GM23338 (cell line): ENCODE data around the gene NCR1.
"Not testable (repeated sequence)": the region's sequence is repeated elsewhere in the genome, so short reads cannot be mapped to it uniquely, and the experiment has no call there.

Experiments
- CREB1 ChIP-seq: fragments of 250-450 bp; sonication (Bioruptor Pico); IDR thresholded peaks from 2 replicates; pipeline ENCODE4 v1.5.0; 2020; ENCODE audit warnings: low read depth, mild to moderate bottlenecking, moderate library complexity
- CTCF ChIP-seq, 2 experiments: fragments of 200-600 bp in 1 of 2; sonication (generic) in 1 of 2; conservative IDR thresholded peaks; 2 replicates each; pipeline versions ENCODE4 v1.5.1 to v1.6.1; 2016 to 2017; ENCODE audit warnings: antibody characterized with exemption in 2 of 2, low read depth in 2 of 2, mild to moderate bottlenecking in 2 of 2, moderate library complexity in 1 of 2
- ETS1 ChIP-seq: IDR thresholded peaks from 2 replicates; pipeline ENCODE4 v1.6.1; 2016; ENCODE audit warnings: antibody characterized with exemption
- EZH2 ChIP-seq: fragments of 200-600 bp; sonication (generic); IDR thresholded peaks from one replicate; pipeline ENCODE4 v1.8.0; 2017; ENCODE audit warnings: antibody characterized with exemption, mild to moderate bottlenecking, low read depth; ENCODE audit not compliant: unreplicated experiment
- EZH2phosphoT487 ChIP-seq: fragments of 200-600 bp; sonication (generic); IDR thresholded peaks from one replicate; pipeline ENCODE4 v1.8.1; 2018; ENCODE audit warnings: antibody characterized with exemption; ENCODE audit not compliant: unreplicated experiment
- JUNB ChIP-seq: IDR thresholded peaks from one replicate; pipeline ENCODE4 v1.6.1; 2016; ENCODE audit warnings: antibody characterized with exemption; ENCODE audit not compliant: unreplicated experiment
- NANOG ChIP-seq: IDR thresholded peaks from 2 replicates; pipeline ENCODE4 v1.6.1; 2016; ENCODE audit warnings: antibody characterized with exemption, borderline replicate concordance
- POLR2AphosphoS5 ChIP-seq: IDR thresholded peaks from 2 replicates; pipeline ENCODE4 v1.6.1; 2016; ENCODE audit warnings: antibody characterized with exemption, low read depth
- REST ChIP-seq: IDR thresholded peaks from one replicate; pipeline ENCODE4 v1.6.1; 2018; ENCODE audit warnings: antibody characterized with exemption; ENCODE audit not compliant: unreplicated experiment
- STAT1 ChIP-seq: IDR thresholded peaks from one replicate; pipeline ENCODE4 v1.6.1; 2016; ENCODE audit warnings: antibody characterized with exemption; ENCODE audit not compliant: unreplicated experiment

- TF ChIP-seq CREB1 (CRISPR knock-in tag) (peak; percentile 78), CTCF (conservative IDR thresholded peaks at IDR 0.05; ENCODE audit: low read depth in 2 of 2) (peak; percentile 45 to 63; a peak in 3 of 4 replicates)
- not testable (repeated sequence) for TF ChIP-seq POLR2AphosphoS5, EZH2phosphoT487, REST, JUNB, ETS1, EZH2, STAT1, NANOG
Observed at GRCh38 chr19:54919646-54920563, 14.0 kb downstream of the NCR1 start.
